Activated effector memory CD4-positive, alpha-beta T cell treated with anti-CD3 and anti-CD28 coated beads, Interleukin-2, amount 50 U/mL, for 16 hours (primary cell): ENCODE data around the gene G3BP1.
"Not testable (repeated sequence)": the region's sequence is repeated elsewhere in the genome, so short reads cannot be mapped to it uniquely, and the experiment has no call there.

ENCODE experiments used
- DNase-seq: peaks from one replicate; pipeline ENCODE4 v3.0.0-alpha.2; 2020

G3BP1 gene

GRCh38 chr5:151757233-151758140 lies 14.3 kb upstream of the G3BP1 start:
- peak; percentile 74 for DNase-seq

GRCh38 chr5:151758141-151758429 lies 13.7 kb upstream of the G3BP1 start:
- DNase-seq = no peak

DNA sequence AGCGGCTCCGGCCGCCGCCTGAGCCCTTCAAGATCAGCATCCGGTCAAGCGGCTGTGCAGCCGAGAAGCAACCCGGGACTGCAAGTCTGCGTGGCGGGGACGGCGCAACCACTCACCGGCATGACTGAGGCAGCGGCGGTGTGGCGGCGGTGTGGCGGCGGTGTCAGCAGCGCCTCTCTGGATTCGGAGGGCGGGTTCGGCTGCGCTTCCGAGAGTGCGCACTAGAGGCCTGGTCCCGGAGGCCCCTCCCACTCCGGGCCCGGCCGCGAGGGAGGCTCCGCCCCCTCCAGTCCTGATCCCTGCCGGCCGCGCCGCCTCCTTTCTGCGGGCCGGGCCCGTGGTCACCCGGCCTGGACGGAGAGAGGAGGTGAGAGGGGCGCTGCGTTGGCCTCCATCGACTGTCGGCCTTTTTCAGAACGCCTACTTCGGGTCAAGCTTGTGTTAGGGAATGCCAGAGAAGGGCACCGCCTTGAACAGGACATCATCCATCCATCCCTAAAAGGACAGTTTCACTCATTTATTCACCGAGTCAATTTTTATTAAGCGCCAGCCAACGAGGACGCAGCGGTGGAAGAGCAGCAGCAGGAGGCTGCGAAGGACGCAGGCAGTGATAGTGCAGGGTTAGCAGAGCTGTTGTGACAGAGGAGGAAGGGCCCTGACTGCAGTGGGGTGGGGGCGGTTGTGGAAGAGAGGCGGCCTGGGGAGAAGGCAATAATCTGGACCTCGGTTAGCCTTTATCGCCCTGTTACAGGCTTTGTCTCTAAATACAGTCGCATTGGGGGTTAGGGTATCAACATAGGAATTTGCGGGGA lies 13.1 kb upstream of the G3BP1 start, which contains the start of gene ATOX1:
ATOX1 (minus strand) TSS at position 202 of the 812 bp plus-strand sequence; CDS start at position 122, 80 bp downstream.
- peak; percentile 96 for DNase-seq

DNA sequence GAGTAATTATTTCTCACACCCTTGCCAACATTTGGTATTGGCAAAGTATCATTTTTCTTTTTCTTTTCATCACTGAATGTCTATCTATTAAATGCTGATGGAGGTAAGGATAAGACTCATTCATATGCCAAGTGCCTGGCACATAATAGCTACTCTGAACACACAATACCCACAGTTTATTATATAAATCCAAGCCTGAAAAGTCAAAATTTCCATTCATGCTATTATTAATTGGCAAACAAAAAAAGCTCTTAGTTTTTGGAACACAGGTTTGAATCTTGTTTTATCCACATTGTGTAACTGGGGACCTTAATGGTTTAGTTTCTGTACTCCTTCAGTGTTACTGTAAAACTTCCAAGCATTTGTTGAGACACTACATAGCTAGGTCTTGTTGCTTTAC lies 7.0 kb upstream of the G3BP1 start:
- DNase-seq = no peak

DNA sequence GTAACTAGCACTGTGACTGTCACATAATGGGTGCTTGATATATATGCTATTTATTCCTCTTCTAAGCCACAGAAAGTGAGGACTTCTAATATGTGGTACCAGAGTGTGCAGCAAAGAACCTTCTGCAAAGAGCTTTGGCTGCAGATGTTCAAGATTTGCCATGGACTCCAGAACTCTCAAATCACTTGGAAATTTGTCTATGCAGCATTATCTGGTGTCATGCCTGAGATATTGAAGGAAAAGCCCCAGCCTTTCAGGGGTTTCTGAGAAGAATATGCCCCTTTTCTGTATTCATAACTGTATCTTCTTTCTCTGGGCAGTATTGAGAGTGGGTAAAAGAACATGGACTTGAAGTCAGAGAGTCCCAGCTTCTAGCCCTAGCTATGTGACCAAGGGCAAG lies 4.8 kb upstream of the G3BP1 start:
- DNase-seq = no peak

DNA sequence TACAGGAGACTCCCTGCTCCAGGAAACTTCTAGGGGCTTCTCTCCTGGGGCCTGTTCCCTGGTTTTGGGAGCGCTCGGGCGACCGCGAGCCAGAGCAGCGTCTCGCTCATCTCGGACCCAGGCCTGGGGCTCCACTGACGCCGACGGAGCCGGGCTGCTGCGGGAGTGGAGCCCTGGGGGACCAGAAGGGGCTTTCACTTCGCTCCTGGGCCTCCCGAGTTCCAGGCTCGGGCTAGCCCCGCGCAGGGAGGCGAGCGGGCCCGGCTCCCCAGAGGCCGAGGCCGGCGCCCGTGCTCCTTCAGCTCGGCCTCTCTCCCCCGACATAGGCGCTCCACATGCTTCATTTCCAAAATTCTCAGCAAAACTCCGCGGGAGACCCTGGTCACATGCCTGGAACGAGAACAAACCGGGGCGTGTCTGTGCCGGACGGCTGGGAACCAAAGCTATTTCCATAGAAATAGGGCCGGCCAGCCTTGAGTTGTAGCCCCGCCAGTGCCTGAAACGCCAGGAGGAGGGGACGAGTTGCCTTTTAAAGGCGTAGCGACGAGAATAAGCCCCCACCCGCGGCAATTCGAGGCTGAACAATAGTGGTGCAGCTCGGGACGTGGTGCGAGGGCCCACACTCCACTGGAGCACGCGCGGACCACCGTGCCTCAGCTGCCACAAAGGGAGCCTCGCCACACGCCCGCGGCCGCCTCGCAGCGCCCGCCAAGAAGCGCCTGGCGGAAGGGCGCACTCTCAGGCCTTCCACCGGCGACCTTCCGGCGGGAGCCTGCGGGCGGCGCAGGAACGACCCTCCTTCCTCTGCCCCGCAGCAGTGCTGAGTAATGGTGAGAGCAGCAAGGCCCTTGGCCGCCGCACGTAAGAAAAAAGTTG lies 1.1 kb upstream of the G3BP1 start:
- DNase-seq = no peak

DNA sequence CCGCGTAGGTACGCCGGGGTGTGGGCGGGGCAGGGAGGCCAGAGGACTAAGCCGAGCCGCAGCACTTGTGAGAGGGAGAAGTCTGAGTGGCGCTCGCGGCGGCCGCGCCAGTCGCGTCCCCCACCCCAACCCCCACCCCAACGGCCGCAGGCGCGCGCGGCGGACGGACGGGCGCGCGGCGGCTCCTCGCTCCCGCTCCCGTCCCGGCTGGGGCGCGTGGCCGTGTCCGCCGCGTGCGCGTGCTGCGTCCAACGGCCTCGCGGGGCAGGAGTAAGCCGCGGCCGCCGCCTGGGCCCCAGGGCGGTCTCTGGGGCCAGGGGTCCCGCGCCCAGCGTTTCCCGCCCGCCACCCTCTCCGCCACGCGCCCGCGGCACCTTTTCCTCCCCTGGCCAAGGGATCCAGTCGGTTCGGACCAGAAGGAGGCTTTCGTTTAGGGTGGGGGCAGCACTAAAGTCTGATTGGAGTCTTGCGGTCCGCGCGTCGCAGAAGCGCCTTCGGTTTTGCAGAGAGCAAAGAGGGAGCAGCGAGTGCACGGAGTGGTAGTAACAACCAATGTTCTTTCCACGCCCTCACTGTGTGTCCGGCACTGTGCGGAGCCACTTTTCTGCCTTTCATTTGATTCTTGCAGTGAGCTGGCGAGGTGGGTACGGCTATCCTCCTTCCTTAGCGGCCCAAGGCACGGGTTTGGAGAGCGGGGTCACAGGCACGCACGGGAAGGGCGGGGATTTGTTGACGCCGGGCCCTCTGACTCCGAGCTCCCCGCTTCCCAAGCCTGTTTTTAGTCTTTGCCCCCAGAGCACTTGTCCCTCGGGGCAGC lies 483 bp downstream of the G3BP1 start:
- peak; percentile 80 for DNase-seq

GRCh38 chr5:151772846-151773561 lies 1.2 kb downstream of the G3BP1 start:
- DNase-seq = peak; percentile 69

DNA sequence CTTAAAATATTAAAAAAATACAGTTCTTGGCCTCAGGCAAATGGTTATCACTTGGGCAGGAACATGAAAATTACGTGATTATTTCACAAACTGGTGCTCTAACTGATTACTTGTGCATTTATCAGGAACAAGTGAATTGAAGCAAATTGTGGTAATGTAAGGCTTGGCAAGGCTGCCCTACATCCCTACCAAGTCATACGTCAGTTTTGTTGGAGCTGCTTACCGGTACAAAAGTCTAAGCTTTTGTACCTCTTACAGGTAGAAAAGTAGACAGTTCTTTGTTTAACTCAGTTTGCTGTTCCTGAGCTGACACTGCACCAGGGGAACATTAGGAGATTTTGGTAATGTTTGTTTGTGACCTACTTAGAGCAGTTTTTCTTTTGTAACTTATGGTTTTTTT lies 2.2 kb downstream of the G3BP1 start:
- no peak for DNase-seq

GRCh38 chr5:151775025-151775606 lies 3.4 kb downstream of the G3BP1 start:
- no peak for DNase-seq

DNA sequence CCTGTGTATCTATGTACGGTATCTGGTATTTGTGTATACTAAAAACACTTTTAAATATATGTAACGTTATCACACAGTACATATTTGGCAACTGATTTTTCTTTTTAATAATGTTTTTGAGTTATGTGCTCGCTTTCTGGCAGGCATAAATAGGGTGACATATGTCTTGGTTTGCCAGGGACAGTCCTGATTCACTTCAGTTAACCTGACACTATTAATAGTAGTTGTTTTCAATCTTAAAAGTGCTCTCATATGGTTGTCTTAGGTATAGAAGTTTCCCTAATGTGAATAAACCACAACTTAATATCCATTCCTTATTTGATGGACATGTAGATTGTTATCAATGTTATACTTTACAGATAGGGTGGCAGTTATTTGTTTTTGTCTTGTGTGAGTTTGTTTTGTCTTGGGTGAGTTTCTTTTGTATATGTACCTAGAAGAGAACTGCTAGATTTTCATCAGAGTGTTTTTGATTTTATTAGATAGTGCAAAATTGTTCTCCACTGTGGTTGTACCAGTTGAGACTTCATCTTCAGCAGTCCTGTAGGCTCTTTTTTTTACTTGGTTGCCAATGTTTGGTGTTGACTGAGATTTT lies 7.9 kb downstream of the G3BP1 start:
- no peak for DNase-seq

DNA sequence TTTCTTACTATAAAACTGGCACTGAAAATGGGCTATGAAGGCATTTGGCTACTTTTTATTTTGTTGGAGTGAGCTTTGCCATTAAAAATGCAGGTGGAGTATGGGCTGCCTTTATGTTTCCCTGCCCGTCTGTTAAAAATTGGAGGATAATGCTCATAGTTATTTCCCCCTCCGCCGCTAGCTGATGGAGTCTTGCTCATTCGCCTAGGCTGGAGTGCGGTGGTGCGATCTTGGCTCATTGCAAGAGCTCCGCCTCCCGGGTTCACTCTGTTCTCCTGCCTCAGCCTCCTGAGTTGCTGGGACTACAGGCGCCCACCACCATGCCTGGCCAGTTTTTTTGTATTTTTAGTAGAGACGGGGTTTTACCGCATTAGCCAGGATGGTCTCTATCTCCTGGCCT lies 8.6 kb downstream of the G3BP1 start:
- no peak for DNase-seq

DNA sequence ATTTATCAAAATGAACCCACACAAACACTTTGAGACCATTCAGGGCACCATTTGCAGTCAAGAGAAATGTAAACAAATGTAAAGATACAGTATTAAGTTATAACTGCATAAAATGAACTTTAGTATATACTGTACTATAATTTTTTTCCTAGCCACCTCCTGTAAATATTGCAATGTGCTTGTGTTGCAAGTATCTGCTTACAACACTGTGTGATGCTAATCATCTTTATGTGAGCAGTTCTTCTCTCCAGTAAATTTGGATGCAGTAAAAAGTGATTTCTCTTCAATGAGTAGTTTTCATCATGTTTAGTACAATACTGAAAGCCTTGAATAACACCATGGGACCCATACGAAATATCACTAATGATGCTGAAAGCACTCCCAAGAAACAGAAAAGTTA lies 9.4 kb downstream of the G3BP1 start:
- DNase-seq = no peak

- not testable (repeated sequence) for DNase-seq
Observed at GRCh38 chr5:151783664-151784063, 11.9 kb downstream of the G3BP1 start.

DNA sequence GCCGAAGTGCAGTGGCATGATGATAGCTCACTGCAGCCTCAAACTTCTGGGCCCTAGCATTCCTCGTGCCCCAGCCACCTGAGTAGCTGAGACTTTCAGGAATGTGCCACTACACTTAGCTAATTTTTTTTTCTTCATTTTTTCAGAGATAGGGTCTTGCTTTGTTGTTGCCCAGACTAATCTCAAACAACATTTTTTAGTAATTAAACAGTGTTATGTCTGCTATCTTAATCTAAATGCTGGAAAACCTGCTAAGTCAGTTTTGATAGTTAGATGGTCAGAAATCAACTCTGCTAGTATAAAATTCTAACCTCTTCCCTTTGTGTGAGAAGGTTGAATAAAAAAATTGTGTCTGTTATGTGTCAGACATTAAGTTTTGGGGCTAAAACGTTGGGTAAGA lies 12.4 kb downstream of the G3BP1 start:
- DNase-seq = no peak

GRCh38 chr5:151786468-151786867 lies 14.7 kb downstream of the G3BP1 start:
- no peak for DNase-seq

DNA sequence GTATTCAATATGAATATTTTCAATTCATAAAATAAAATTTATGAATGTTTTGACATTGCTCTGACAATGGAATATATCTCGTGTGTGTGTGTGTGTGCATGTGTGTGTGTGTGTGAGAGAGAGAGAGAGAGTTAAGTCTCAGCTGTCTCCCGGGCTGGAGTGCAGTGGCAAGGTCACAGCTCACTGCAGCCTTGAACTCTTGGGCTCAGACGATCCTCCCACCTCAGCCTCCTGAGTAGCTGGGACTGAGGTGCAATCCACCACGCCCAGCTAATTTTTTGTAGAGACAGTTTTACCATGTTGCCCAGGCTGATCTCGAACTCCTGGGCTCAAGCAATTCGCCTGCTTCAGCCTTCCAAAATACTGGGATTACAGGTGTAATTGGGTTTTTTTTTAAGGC lies 16.1 kb downstream of the G3BP1 start:
- DNase-seq = no peak

- no peak for DNase-seq
Observed at GRCh38 chr5:151793358-151793757, 21.6 kb downstream of the G3BP1 start.

GRCh38 chr5:151795426-151795825 lies 23.7 kb downstream of the G3BP1 start:
- no peak for DNase-seq

DNA sequence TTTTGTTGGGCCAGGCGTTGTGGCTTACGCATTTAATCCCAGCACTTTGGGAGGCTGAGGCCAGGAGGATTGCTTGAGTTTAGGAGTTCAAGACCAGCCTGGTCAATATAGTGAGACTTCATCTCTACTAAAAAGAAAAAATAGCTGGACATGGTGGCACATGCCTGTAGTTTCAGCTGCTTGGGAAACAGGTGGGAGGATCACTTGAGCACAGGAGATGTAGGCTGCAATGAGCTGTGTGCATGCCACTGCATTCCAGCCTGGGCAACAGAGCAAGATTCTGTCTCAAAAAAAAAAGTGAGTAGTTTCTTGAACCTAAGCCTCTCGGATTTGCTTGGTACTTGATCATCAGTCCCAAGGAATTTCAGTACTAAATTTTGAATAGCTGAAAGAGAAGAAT lies 26.9 kb downstream of the G3BP1 start:
- DNase-seq = no peak

- DNase-seq = no peak
Observed at GRCh38 chr5:151799407-151799806, 27.7 kb downstream of the G3BP1 start.
